ENCODE results near the gene TIGD3.

GRCh38 chr11:65327021-65327420 is 27.5 kb upstream of the TIGD3 start:
- TF ChIP-seq CTCF (IDR thresholded peaks at IDR 0.05): no peak
- no peak for TF ChIP-seq POLR2AphosphoS5 (IDR thresholded peaks at IDR 0.05)

Data from gastroesophageal sphincter (tissue), 3 donors.